ENCODE results near the gene DOCK9.

DOCK9 gene

GRCh38 chr13:98846986-98847385 is 130.9 kb downstream of the DOCK9 start:
- DNase-seq (ENCODE audit: low spot score), result no peak
- no peak for TF ChIP-seq CTCF (IDR thresholded peaks at IDR 0.05; ENCODE audit: extremely low read depth, missing control alignments)

- no peak for TF ChIP-seq CTCF (IDR thresholded peaks at IDR 0.05; ENCODE audit: extremely low read depth, missing control alignments)
- no peak for DNase-seq (ENCODE audit: low spot score)
Observed at GRCh38 chr13:98846521-98846920, 131.3 kb downstream of the DOCK9 start.

GRCh38 chr13:98845742-98846141 is 132.1 kb downstream of the DOCK9 start:
- DNase-seq (ENCODE audit: low spot score), result no peak
- no peak for TF ChIP-seq CTCF (IDR thresholded peaks at IDR 0.05; ENCODE audit: extremely low read depth, missing control alignments)

DNA sequence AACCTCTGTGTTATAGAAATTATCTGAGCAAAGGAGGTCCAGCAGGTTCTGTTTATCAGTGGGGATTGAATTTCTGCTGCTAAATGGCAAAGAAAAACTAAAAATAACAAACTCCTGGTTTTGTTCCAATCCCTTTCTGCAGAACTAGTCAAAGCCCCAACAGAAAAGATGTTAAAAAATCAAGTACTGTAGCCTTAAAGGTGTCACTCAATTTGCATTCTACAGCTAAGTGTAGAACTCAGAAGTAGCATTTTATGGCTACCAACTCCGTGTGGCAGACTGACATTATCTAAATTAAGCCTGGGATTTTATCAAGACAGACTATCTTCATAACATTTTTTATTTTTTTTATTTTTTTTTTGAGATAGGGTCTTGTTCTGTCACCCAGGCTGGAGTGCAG is 133.8 kb downstream of the DOCK9 start:
- TF ChIP-seq CTCF (IDR thresholded peaks at IDR 0.05; ENCODE audit: extremely low read depth, missing control alignments), result no peak
- DNase-seq (ENCODE audit: low spot score), result no peak

DNA sequence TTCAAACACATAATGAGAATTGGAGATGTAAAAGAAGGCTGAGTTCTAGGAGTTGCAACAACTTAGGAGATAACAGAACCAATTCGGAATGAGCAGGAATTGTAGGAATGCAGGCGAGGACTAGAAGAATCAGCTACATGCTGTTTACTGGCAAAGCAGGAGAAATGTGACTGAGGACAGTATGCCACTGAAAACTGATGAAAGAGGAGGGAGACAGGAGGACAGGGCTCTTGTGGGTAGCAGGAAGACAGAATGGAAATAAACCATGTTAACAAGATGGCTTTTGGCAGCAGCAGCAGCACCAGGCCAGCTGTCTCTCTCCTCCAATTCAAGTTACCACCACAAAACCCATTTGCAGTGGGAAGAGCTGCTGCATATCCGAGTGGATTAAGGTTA is 134.4 kb downstream of the DOCK9 start:
- TF ChIP-seq CTCF (IDR thresholded peaks at IDR 0.05; ENCODE audit: extremely low read depth, missing control alignments), result no peak
- DNase-seq (ENCODE audit: low spot score), result no peak

DNA sequence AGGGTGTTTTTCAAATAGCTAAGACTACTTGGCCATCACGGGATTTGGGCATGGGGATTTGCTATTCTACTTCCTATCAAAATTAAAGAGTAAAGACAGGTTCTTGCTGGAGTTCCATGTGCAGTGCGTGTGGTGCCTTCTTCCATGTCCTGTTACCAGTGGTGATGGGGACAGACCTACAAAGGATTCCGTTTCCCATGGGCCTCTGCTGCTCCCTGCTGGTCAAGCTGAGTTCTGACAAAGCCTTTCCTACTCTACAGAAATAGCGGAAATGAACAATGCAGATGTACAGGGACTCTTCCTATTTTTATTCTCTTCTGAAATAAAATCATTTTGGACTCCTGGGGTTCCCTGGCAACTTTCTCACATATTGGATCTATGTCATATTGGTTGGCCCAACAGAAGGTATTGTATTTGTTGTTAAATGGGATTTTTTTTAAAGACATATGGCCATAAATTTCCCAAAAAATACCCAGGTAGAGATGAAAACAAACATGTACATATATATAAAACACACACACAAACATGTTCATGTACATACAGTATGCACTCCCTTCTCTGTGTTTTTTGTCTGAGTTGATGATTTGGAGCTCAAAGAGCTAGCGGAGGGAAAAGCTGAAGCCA is 134.9 kb downstream of the DOCK9 start:
- peak; percentile 82 for TF ChIP-seq CTCF (IDR thresholded peaks at IDR 0.05; ENCODE audit: extremely low read depth, missing control alignments)
- DNase-seq (ENCODE audit: low spot score), result peak; percentile 61

DNA sequence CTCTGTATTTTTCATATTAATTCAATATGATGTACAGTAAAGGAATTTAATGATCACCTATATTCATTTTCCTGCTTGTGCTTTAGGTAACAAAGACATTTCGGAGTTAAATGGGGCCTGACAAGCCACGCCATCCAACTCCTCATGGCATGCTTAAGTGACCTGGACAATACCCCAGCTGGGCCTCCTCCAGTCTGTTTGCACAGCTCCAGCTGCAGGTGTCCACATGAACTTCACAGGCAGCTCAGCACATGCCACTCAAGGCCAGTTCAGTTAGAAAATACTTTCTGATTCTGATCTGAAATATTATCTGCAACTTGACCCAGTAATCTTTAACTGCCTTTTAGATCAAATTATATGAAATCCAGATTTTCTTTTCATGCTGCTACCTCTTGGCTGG is 135.8 kb downstream of the DOCK9 start:
- no peak for TF ChIP-seq CTCF (IDR thresholded peaks at IDR 0.05; ENCODE audit: extremely low read depth, missing control alignments)
- no peak for DNase-seq (ENCODE audit: low spot score)
